HG03565 (cell line): Measurements from ENCODE around the gene GAPT.
"Not testable (repeated sequence)": the region's sequence is repeated elsewhere in the genome, so short reads cannot be mapped to it uniquely, and the experiment has no call there.

Experiments used
- ATAC-seq: cut with Tn5 transposase; IDR thresholded peaks from one replicate; pipeline ENCODE4 v1.9.1; 2021; ENCODE audit warnings: mild to moderate bottlenecking, moderate library complexity; ENCODE audit not compliant: unreplicated experiment

Gene GAPT

GRCh38 chr5:58503390-58504046 is 12.3 kb downstream of the GAPT start:
- no peak for ATAC-seq

GRCh38 chr5:58504766-58505165 is 13.5 kb downstream of the GAPT start:
- ATAC-seq, result no peak

- ATAC-seq, result no peak
These were observed 14.3 kb downstream of the GAPT start for GRCh38 chr5:58505502-58505901.

GRCh38 chr5:58505971-58506640 is 14.9 kb downstream of the GAPT start:
- ATAC-seq, result peak; percentile 73

- ATAC-seq, result no peak
These were observed 16.5 kb downstream of the GAPT start for GRCh38 chr5:58507715-58508114.

- ATAC-seq, result no peak
These were observed 26.0 kb downstream of the GAPT start for GRCh38 chr5:58517198-58517597.

GRCh38 chr5:58523956-58524355 is 32.7 kb downstream of the GAPT start:
- ATAC-seq, result no peak

- ATAC-seq, result no peak
These were observed 33.3 kb downstream of the GAPT start for GRCh38 chr5:58524571-58524970.

- no peak for ATAC-seq
These were observed 39.8 kb downstream of the GAPT start for GRCh38 chr5:58530942-58531490.

- ATAC-seq, result not testable (repeated sequence)
These were observed 50.7 kb downstream of the GAPT start for GRCh38 chr5:58541935-58542334.

GRCh38 chr5:58542709-58543108 is 51.5 kb downstream of the GAPT start:
- no peak for ATAC-seq

GRCh38 chr5:58543723-58544122 is 52.5 kb downstream of the GAPT start:
- no peak for ATAC-seq

- ATAC-seq, result no peak
These were observed 53.0 kb downstream of the GAPT start for GRCh38 chr5:58544195-58544594.

- ATAC-seq, result no peak
These were observed 53.7 kb downstream of the GAPT start for GRCh38 chr5:58544926-58545325.

GRCh38 chr5:58545912-58546311 is 54.7 kb downstream of the GAPT start:
- peak; percentile 97 for ATAC-seq
